PC-3 (cell line): Measurements from ENCODE around the gene INPP5D.

Experiments
- EZH2 ChIP-seq: fragments of 300-600 bp; sonication (generic); IDR thresholded peaks from one replicate; pipeline ENCODE4 v1.6.1; 2017; ENCODE audit warnings: antibody characterized with exemption, mild to moderate bottlenecking, low read length; ENCODE audit not compliant: unreplicated experiment
- TF ChIP-seq, protein P1 (sequence below): fragments of 300-600 bp; sonication (generic); conservative IDR thresholded peaks from 2 replicates; pipeline ENCODE4 v1.5.1; 2017; ENCODE audit warnings: antibody characterized with exemption, low read depth, mild to moderate bottlenecking, low read length

DNA sequence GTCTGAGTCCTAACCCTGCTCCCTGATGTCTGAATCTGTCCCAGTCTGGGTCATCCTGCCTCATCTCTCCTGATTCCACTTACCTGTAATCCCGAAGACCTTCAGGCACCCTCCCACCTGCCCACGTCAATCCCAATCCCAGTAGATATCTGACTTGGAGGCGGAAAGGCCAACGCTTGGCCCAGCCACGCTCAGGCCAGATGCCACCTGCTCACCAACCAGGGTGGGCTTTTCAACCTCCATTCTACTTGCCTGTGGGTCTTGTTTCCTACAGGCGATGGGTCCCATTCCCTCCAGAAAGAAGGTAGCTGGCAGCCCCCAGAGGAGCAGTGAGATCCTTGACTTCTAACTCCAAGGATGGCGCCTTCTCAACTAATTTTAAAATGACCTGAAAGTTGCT is 59.7 kb downstream of the INPP5D start:
- TF ChIP-seq, protein P1, sequence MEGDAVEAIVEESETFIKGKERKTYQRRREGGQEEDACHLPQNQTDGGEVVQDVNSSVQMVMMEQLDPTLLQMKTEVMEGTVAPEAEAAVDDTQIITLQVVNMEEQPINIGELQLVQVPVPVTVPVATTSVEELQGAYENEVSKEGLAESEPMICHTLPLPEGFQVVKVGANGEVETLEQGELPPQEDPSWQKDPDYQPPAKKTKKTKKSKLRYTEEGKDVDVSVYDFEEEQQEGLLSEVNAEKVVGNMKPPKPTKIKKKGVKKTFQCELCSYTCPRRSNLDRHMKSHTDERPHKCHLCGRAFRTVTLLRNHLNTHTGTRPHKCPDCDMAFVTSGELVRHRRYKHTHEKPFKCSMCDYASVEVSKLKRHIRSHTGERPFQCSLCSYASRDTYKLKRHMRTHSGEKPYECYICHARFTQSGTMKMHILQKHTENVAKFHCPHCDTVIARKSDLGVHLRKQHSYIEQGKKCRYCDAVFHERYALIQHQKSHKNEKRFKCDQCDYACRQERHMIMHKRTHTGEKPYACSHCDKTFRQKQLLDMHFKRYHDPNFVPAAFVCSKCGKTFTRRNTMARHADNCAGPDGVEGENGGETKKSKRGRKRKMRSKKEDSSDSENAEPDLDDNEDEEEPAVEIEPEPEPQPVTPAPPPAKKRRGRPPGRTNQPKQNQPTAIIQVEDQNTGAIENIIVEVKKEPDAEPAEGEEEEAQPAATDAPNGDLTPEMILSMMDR, result no peak
- no peak for TF ChIP-seq EZH2
